GM19328 (cell line): Measurements from ENCODE around the gene TBP.

Experiments
- ATAC-seq: cut with Tn5 transposase; IDR thresholded peaks from one replicate; pipeline ENCODE4 v1.9.1; 2021; ENCODE audit warnings: mild to moderate bottlenecking, moderate library complexity; ENCODE audit not compliant: unreplicated experiment

TBP gene

DNA sequence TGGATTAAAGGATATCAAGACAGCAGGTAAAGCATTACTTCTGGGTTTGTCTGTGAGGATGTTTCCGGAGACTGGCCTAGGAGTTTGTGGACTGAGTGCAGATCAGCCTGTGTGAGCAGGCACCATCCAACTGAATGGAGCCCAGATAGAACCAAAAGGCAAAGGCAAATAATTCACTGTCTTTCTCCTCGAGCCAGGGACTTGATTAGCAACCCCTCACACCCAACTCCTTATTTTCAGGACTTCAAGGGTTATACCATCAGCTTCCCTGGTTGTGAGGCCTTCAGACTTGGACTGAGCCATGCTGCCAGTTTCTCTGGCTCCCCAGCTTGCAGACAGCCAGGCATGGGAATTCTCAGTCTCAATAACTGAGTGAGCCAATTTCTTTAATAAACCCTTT, 20.4 kb upstream of the TBP start:
- no peak for ATAC-seq

- ATAC-seq, result no peak
Measured at GRCh38 chr6:170535004-170535403, 19.2 kb upstream of the TBP start.

GRCh38 chr6:170536671-170537070, 17.5 kb upstream of the TBP start:
- ATAC-seq, result no peak

GRCh38 chr6:170537329-170537728, 16.8 kb upstream of the TBP start:
- no peak for ATAC-seq

DNA sequence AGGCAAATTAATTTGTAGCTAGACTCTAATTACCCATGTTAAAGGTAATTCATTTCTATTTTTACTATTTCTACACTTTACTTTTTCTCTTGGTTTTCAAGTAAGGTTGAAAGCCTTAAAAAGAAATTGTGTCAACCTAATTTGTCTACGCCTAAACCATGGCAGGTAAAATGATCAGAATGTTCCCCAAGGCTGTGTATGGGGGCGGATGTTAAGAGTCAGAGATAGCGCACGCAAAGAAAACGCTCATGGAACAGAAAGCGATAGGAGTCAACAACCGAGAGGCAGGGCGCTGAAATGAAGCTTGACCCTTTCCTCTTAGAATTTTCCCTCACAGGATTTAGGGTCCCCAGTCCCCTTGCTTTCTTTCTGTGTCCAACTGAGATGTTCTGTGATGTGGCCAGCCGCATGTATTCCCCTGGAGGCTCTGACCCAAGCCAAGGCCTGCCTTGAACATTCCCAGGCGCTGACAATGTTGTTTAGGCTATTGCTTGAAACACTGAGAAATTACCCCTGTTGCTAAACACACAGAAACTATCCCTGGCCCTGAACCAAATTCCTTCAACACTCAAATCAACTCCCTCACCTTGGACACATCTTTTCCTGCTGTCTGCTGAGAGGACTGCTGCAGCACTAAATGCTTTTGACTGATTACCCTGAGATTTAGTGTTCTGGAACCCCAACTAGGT, 12.0 kb upstream of the TBP start:
- no peak for ATAC-seq

GRCh38 chr6:170545405-170545804, 8.8 kb upstream of the TBP start:
- no peak for ATAC-seq

DNA sequence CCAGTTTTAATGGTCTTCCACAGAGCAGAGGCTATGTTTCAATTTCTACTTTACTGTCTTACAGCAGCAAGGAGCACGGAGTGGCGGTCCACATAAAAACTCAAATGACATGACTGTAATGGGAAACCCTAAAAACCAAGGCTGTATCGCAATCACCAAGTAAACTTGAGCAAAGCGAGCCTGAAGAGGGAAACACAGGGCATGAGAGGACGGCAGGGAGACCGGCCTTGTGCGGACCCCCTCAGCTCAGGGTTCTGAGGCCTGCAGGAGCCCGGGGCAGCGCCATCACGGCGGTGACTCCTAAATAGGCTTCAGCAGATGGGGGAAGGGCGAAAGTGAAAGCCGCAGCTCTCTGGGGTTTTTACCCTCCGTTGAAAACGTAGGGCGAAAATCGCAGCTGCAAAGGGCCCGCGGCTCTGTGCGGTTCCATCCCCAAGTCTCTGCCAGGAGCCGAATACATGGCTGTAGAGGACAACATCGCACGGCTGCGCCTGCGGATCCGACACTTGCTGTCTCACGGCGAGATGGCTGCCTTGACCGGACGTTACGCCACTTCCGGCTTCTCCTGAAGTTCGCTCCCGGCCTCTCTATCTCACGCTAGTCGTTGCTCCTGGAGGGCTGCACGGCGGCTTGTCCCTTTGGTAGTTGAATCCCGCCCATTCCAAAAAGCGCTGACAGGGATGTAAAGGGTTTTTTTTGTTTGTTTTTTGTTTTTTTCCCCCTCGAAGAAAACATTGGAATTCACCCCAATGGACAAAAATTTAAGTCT, 1.2 kb upstream of the TBP start, which contains the start of gene PSMB1:
PSMB1 (minus strand) TSS at position 543 of the 769 bp plus-strand sequence; CDS start at position 478, 65 bp downstream.
- ATAC-seq, result peak; percentile 45

GRCh38 chr6:170553534-170554012, 596 bp upstream of the TBP start:
- ATAC-seq, result peak; percentile 34

DNA sequence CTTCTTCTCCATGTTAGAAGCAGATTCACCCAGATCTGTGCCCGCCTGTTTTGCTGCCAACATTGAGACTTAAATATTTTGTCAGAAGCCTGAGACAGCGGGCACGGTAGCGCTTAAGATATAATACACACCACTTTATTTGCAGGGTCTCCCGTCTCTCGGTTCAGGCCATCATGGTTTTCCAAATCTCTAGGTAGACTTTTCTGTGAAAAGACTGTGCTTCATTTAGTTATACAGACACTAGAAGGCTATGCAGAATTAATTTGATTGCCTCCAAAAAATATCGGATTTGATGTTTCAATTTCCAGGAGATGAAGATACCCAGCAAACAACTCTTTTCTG, 598 bp downstream of the TBP start:
- ATAC-seq, result no peak

DNA sequence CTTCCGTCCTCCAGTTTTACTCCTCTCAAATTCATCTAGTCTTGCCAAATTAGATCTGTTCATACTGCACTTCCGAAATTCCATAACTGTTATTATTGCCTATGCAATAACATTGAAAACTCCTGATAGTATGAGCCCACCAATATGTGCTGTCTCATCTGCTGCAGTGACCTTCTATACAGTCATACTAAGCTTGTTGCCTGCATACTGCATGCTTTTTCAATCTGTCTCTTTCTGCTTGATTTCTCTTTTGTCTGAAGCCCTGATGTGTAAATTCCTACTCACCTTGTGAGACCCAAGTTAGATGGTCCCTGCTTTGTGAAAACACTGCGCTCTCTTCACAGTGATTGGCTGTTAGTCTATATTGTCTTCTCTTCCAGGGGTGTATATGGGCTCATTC, 1.1 kb downstream of the TBP start:
- ATAC-seq, result no peak

- no peak for ATAC-seq
Measured at GRCh38 chr6:170561555-170561954, 7.4 kb downstream of the TBP start.

DNA sequence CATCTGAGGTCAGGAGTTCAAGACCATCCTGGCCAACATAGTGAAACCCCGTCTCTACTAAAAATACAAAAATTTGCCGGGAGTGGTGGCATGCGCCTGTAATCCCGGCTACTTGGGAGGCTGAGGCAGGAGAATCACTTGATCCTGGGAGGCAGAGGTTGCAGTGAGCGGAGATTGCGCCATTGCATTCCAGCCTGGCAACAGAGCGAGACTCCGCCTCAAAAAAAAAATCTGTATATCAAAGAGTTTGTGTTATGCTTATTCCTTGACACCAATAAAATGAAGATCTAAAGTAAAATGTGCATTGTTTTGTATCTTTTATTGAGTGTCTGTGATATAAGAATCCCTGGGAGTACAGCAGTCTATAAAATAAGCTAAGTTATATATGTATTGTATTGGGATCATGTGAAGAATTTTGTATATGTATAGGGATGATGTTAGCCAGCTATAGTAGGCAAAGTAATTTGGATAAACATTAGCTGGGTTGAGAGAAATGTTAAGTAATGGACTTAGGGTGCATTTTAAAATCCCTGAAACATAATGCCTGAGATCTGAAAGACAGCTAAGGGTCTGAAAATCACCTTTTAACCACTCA, 10.9 kb downstream of the TBP start:
- ATAC-seq, result no peak

DNA sequence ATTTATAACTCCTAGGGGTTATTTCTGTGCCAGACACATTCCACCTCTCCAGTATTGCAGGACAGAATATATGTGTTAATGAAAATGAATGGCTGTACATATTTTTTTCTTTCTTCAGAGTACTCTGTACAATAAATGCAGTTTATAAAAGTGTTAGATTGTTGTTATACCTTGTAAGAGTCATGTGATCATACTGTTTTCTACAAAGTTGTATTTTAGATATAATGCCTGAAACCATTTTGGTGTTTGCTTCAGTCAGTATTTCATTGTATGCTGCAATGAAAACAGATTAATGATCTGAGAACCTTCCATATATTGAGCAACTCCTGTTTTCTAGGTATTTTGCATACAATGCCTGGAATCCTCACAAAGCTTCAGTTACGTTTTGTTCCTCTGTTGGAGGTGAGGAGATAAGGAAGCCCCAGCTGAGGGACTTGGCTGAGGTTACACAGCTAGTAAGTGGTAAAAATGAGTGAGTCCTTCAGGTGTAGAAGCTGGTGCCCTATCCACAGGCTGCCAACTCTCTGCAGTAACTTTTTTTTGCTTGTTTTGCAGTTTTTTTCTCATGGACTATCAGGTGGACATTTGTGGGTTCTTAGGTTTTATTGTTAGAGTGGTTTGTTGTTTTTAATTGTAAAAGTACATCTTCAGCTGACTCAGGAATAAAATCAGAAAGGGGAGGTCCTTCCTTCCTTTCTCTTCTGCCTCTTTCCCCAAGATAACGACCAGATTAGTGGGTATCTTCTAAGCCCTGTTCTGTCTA, 18.7 kb downstream of the TBP start:
- no peak for ATAC-seq

DNA sequence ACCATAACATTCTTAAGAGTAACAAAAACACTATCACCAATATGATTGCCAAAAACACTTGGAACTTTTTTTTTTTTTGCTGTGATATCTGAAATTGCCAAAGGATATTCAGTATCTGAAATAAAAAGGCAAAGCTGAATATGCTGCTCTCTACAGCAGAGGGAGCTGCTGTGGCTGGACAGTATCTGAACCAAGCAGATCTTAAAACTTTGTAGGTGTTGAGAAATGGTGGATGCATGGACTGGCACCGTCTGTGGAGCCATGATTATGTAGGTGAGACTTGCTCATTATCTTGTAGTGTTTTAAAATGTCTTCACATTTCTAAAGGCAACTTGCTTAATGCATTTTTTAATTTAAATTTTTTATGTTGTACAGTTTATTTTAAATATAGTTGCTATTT, 21.1 kb downstream of the TBP start:
- ATAC-seq, result no peak

- no peak for ATAC-seq
Measured at GRCh38 chr6:170578909-170579308, 24.7 kb downstream of the TBP start.

GRCh38 chr6:170583756-170584180, 29.6 kb downstream of the TBP start:
- no peak for ATAC-seq

DNA sequence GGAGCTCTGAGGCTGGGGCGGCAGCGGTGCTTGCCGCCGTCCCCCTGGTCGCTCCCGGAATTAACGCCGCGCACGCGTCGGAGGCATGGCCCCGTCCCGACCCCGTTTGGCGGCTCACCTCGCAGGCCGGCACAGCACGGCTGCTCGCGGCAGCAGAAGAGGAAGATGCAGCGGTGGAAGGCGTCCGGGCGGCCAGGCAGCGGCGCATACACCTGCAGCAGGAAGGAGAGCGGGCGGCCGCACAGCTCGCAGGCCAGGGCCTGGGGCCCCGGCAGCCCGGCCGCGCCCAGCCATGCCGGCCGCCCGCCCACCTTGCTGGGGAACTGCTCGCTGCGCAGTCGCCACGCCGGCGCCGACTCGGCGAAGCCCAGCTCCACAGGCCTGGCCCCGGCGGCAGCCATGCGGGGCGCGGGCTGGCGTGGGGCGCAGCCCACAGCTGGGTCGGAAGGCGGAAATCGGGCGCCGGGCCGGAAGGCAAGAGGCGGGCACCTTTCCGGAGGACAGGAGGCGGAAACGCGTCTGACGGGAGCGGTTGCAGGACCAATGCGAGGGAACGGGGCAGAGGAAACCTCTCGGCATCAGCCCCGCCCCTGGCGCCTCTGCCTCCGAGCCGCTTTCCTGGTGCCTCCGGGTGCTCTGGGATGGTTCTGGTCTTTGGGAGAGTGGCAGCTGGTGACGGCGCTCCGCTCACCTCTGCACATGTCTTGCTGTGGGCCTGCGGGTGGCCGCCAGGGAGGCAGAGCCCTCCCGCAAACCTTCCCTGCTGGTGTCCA, 30.2 kb downstream of the TBP start, which contains the start of gene PDCD2:
PDCD2 (minus strand) TSS at position 457 of the 773 bp plus-strand sequence; CDS start at position 401, 56 bp downstream.
- peak; percentile 96 for ATAC-seq

- peak; percentile 20 for ATAC-seq
Measured at GRCh38 chr6:170584954-170585498, 30.9 kb downstream of the TBP start.

GRCh38 chr6:170590725-170591124, 36.6 kb downstream of the TBP start:
- ATAC-seq, result no peak

DNA sequence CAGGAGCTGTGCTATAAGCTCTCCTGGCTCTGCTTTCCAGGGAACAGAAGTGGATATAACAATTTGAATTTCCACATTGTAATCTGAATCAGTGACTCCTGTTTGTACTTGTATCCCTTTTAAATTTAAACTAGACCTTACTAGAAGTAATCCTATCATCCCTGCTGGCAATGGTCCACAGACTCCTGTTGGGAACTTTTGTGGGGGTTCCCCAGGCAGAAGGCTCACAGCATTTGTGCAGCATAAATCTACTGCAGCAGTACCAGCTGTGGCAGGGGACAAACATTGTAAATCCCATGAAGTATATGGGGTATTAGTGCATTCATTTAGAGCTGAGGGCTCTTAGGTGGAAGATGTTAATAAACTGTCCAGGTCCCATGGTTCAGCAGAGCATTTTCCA, 42.3 kb downstream of the TBP start:
- no peak for ATAC-seq
